RWPE1 (cell line): Measurements from ENCODE around the gene CRIP1.
A peak's percentile ranks its signal among the peaks of the same experiment; 100 is the strongest.

Source experiments
- CTCF ChIA-PET: fragments of 350-600 bp; sonication (Branson Sonifier 250); formaldehyde crosslinking; extraction: SDS; loops from one replicate; lab custom pipeline; 2021; lab: Yijun Ruan, JAX
- POLR2A ChIA-PET: fragments of 400-600 bp; formaldehyde crosslinking; extraction: SDS; loops from one replicate; lab custom pipeline; 2020; ENCODE audit warnings: antibody characterized with exemption; ENCODE audit not compliant: low non-redundant PET; lab: Yijun Ruan, JAX
- DNase-seq: peaks from one replicate; pipeline ENCODE4 v3.0.0; 2012; ENCODE audit warnings: low spot score
- H3K27ac ChIP-seq: fragments of 450-650 bp; 2 replicates; pipeline ENCODE4 v1.5.1; 2017
- TF ChIP-seq, protein P1 (sequence below): fragments of 450-650 bp; conservative IDR thresholded peaks from 2 replicates; pipeline ENCODE4 v1.5.1; 2017; ENCODE audit warnings: low read depth, mild to moderate bottlenecking

The CRIP1 gene

GRCh38 chr14:105487449-105487985, 831 bp downstream of the CRIP1 start:
- POLR2A ChIA-PET = no interaction called here
- TF ChIP-seq, protein P1, sequence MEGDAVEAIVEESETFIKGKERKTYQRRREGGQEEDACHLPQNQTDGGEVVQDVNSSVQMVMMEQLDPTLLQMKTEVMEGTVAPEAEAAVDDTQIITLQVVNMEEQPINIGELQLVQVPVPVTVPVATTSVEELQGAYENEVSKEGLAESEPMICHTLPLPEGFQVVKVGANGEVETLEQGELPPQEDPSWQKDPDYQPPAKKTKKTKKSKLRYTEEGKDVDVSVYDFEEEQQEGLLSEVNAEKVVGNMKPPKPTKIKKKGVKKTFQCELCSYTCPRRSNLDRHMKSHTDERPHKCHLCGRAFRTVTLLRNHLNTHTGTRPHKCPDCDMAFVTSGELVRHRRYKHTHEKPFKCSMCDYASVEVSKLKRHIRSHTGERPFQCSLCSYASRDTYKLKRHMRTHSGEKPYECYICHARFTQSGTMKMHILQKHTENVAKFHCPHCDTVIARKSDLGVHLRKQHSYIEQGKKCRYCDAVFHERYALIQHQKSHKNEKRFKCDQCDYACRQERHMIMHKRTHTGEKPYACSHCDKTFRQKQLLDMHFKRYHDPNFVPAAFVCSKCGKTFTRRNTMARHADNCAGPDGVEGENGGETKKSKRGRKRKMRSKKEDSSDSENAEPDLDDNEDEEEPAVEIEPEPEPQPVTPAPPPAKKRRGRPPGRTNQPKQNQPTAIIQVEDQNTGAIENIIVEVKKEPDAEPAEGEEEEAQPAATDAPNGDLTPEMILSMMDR = no peak
- peak overlapping the region; percentile 100 for H3K27ac ChIP-seq
- no peak for DNase-seq
- CTCF ChIA-PET = no interaction called here

DNA sequence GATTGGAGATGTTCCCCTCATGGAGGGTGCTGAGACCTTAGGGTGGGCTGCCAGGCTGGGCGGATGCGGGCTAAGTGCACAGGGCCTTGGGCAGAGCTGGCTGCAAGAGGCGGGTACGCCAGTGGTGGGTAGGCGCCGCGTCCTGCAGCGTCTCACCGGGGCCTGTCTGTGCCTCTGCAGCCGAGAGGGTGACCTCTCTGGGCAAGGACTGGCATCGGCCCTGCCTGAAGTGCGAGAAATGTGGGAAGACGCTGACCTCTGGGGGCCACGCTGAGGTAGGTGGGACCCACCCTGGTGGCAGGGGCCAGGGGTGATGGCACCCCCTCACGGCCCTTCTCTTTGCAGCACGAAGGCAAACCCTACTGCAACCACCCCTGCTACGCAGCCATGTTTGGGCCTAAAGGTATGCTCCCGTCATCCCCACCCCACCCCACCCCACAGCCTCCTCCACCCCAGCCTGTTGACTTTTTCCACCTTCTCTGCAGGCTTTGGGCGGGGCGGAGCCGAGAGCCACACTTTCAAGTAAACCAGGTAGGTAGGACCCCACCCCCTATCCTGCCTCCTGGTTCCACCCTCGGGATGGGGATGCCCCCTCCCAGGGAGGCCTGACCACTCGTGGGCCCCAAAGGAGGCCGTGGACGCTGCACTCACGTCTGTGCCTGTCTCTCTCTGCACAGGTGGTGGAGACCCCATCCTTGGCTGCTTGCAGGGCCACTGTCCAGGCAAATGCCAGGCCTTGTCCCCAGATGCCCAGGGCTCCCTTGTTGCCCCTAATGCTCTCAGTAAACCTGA, 1.5 kb downstream of the CRIP1 start:
- peak overlapping the region; percentile 100 for H3K27ac ChIP-seq
- POLR2A ChIA-PET = no interaction called here
- no peak for DNase-seq
- CTCF ChIA-PET = interaction anchor here (0.6 to 2.1 kb wide), 3 partner anchors 16 to 187 kb away, joined by 3 to 19 read pairs (median 3); partner anchors contain the start of gene BRF1
- TF ChIP-seq, protein P1 = no peak

DNA sequence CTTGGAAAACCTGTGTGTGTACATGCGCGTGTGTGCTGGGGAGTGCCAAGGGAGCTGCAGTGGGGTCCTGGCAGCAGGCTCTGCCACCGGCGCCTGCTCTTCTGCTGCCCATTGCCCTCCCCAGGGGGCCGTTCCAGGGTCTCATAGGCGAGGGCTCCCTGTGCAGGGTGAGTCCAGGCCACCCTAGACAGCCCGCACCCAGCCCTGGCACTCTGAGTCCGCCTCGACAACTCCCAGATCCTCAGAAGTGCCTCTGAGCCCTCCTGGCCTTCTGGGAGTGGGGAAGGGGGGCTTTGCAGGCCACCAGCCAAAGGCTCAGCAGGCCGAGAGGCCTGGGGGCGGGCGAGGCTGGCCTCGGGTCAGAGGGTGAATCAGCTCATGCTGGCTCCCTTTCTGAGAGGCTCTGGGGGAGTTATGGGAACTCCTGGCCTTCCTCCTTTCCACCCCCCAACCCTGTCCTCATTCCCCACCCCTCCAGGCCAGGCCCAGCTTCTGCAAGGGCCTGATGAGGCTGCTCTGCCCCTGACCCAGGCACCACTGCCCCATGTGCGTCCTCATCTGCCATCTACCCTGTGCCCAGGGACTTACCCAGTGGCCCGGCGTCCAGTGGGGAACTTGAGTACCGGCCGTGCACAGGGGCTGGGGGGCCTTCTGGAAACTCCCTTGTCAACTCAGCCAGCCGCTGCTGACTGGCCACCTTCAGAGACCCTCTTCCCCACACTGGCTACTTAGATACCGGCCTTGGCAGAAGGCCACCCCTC, 2.3 kb downstream of the CRIP1 start:
- TF ChIP-seq, protein P1 = no peak
- POLR2A ChIA-PET = interaction anchor here (0.6 kb wide), 1 partner anchor 77 kb away, joined by 7 read pairs; no protein-coding TSS in a partner anchor
- peak overlapping the region; percentile 100 for H3K27ac ChIP-seq
- CTCF ChIA-PET = interaction anchor here (0.6 to 2.1 kb wide), 12 partner anchors 8 to 188 kb away, joined by 3 to 24 read pairs (median 4); partner anchors contain the start of gene BRF1
- no peak for DNase-seq

DNA sequence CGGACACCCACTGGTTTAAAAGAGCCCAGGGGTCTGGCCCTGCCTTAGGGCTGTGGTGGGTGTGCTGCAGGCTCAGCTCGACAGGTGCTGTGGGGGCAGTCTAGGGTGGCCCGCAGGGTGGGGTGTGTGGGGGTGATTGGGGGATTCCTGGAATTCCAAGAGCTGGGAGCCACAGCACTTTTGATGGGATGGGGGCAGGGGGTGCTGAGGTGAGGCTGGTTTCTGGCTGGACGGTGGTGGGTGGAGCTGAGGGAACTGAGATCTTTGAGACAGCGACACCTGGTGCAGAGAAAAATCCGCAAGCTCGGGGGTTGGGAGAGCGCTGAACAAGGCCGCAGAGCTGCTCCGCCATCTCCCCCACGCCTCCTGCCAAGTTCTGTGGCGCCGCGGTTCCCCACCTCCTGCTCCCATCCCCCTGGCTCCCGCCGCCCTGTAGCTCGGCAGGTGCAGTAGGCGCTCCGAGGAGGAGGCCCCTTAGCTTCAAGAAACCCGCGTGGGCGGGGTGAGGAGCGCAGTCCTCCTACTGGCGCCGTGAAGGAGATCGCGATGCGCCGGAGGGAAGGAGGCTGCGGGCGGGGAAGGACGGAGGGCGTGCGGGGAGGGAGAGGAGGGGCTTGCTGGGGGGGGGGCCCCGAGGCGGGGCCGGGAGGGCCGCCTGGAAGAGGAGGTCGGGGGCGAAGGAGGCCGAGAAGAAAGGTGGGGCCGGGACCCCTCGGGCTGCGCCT, 3.0 kb downstream of the CRIP1 start:
- peak overlapping the region; percentile 100 for H3K27ac ChIP-seq
- ChIA-PET CTCF (interaction anchor here (0.5 to 2.1 kb wide), 25 partner anchors 8 to 400 kb away, joined by 3 to 24 read pairs (median 3); partner anchors contain the start of gene BRF1), POLR2A (interaction anchor here (0.6 kb wide), 1 partner anchor 77 kb away, joined by 7 read pairs; no protein-coding TSS in a partner anchor)
- TF ChIP-seq, protein P1 = peak; percentile 63
- DNase-seq = peak; percentile 75

- peak overlapping the region; percentile 100 for H3K27ac ChIP-seq
- ChIA-PET POLR2A (no interaction called here), CTCF (interaction anchor here (0.5 to 2.1 kb wide), 23 partner anchors 9 to 400 kb away, joined by 3 to 24 read pairs (median 3); no protein-coding TSS in a partner anchor)
- DNase-seq = no peak
- TF ChIP-seq, protein P1 = no peak
Observed at GRCh38 chr14:105490267-105490571, 3.5 kb downstream of the CRIP1 start.
